Measurements from ENCODE around the gene MEI1. TPM values are rescaled to one million over a fixed set of nuclear protein-coding genes. Genes with fewer than 3 reads are reported as not detected.

MEI1 gene
- polyA plus RNA-seq, 1 donor from 2014 or later, result not detected

- Histone ChIP-seq H3K27ac (ENCODE audit: low read length) (no peak overlapping the region), H3K36me3 (ENCODE audit: insufficient read depth, low read length) (no peaks in the 10 kb centered on the region), H3K79me2 (replicated peaks; ENCODE audit: insufficient read depth, low read length) (peaks cover 6% of the 10 kb centered on the region), H3F3A (ENCODE audit: insufficient read depth, low read length, poor library complexity, severe bottlenecking) (no peaks in the 10 kb centered on the region), H3K27me3 (ENCODE audit: insufficient read depth, low read depth, low read length) (no peaks in the 10 kb centered on the region), H3K9ac (ENCODE audit: low read length) (no peak overlapping the region), H3K9me2 (ENCODE audit: insufficient read depth, low read length) (no peaks in the 10 kb centered on the region), H3K4me2 (ENCODE audit: low read length) (no peak overlapping the region), H3K4me3 (ENCODE audit: low read length) (no peak overlapping the region), H2AFZ (ENCODE audit: low read depth, low read length) (no peak overlapping the region), H4K20me1 (ENCODE audit: insufficient read depth) (no peaks in the 10 kb centered on the region), H3K9me3 (ENCODE audit: low read length) (no peaks in the 10 kb centered on the region)
- no peak for TF ChIP-seq TAF1 (IDR thresholded peaks at IDR 0.05; ENCODE audit: low read depth)
- TF ChIP-seq POLR2AphosphoS5 (IDR thresholded peaks at IDR 0.05), result no peak
- TF ChIP-seq EZH2 (IDR thresholded peaks at IDR 0.05; ENCODE audit: borderline replicate concordance, insufficient read depth, low read length, poor library complexity, severe bottlenecking), result no peak
These were observed 99.4 kb downstream of the MEI1 start for GRCh38 chr22:41798736-41799135.

DNA sequence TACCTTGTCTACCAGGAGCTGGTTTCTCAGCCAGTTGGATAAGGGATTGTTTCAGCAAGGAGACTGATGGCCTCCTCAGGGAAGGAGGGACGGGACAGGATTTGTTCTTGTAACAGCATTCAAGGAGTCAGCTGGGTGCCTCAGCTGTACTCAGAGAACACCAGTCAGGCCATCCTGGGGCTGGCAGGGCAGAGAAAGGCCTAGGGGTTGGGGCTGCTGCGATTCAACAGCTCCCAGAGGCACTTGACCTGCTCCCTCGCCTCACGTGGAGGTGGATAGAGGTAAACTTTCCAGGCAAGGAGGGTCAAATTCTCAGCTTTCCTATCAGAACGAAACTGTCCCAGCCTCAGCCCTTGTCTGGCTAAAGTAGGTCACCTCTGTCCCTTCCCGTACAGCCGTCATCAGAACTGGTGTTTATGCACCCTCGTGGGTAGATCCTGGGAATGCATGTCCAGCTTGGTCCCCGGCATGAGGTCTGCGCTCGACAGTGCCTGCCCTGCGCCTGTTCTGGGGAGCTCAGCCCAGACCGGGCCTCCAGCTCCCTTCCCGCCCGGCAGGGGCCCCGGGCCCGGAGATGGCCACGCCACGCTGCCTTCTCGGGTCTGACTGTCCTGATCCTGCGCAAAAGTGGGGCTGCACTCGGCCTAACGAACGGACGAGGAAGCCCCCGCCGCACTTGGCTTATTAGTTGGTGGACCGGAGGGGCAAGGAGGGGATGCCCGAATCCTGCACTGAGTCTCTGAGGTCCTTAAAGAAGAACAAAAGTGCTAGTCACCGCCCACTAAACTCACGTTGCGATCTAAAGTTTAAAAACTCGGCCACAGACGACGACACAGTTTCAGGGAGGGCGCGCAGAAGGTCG is 100.4 kb downstream of the MEI1 start:
- Histone ChIP-seq H3K79me2 (replicated peaks; ENCODE audit: insufficient read depth, low read length) (peaks cover 6% of the 10 kb centered on the region), H3K9ac (ENCODE audit: low read length) (peak overlapping the region; percentile 82), H3K4me2 (ENCODE audit: low read length) (peak overlapping the region; percentile 85), H4K20me1 (ENCODE audit: insufficient read depth) (no peaks in the 10 kb centered on the region), H3K27ac (ENCODE audit: low read length) (peak overlapping the region; percentile 74), H3K9me2 (ENCODE audit: insufficient read depth, low read length) (no peaks in the 10 kb centered on the region), H3K9me3 (ENCODE audit: low read length) (no peaks in the 10 kb centered on the region), H3K4me3 (ENCODE audit: low read length) (peak overlapping the region; percentile 85), H3K36me3 (ENCODE audit: insufficient read depth, low read length) (no peaks in the 10 kb centered on the region), H2AFZ (ENCODE audit: low read depth, low read length) (peak overlapping the region; percentile 84), H3F3A (ENCODE audit: insufficient read depth, low read length, poor library complexity, severe bottlenecking) (no peaks in the 10 kb centered on the region), H3K27me3 (ENCODE audit: insufficient read depth, low read depth, low read length) (no peaks in the 10 kb centered on the region)
- TF ChIP-seq RAD21 (conservative IDR thresholded peaks at IDR 0.05), result no peak
- no peak for TF ChIP-seq TAF1 (IDR thresholded peaks at IDR 0.05; ENCODE audit: low read depth)
- no peak for TF ChIP-seq MXI1 (conservative IDR thresholded peaks at IDR 0.05; ENCODE audit: poor library complexity, severe bottlenecking)
- no peak for TF ChIP-seq REST (IDR thresholded peaks at IDR 0.05; ENCODE audit: borderline replicate concordance)
- no peak for TF ChIP-seq SMC3 (conservative IDR thresholded peaks at IDR 0.05; ENCODE audit: poor library complexity)
- TF ChIP-seq EP300 (conservative IDR thresholded peaks at IDR 0.05; ENCODE audit: poor library complexity, severe bottlenecking), result no peak
- no peak for TF ChIP-seq POLR2AphosphoS5 (IDR thresholded peaks at IDR 0.05)
- TF ChIP-seq EZH2 (IDR thresholded peaks at IDR 0.05; ENCODE audit: borderline replicate concordance, insufficient read depth, low read length, poor library complexity, severe bottlenecking), result no peak
- no peak for TF ChIP-seq CTCF (IDR thresholded peaks at IDR 0.05; ENCODE audit: poor library complexity, severe bottlenecking)
